ENCODE measurements around the gene CHD5. TPM values are rescaled to one million over a fixed set of nuclear protein-coding genes. Genes with fewer than 3 reads are reported as not detected.

The CHD5 gene
- total RNA-seq, 1 donor from 2014 or later = 0.83 TPM

GRCh38 chr1:6134206-6134605, 45.9 kb downstream of the CHD5 start:
- DNase-seq (ENCODE audit: low spot score) = no peak

GRCh38 chr1:6133146-6133895, 46.8 kb downstream of the CHD5 start:
- DNase-seq (ENCODE audit: low spot score) = no peak

- DNase-seq (ENCODE audit: low spot score) = no peak
These were observed 48.6 kb downstream of the CHD5 start for GRCh38 chr1:6131561-6131960.

GRCh38 chr1:6130596-6130995, 49.5 kb downstream of the CHD5 start:
- DNase-seq (ENCODE audit: low spot score) = no peak

- DNase-seq (ENCODE audit: low spot score) = no peak
These were observed 50.1 kb downstream of the CHD5 start for GRCh38 chr1:6130036-6130435.

GRCh38 chr1:6129313-6129712, 50.8 kb downstream of the CHD5 start:
- no peak for DNase-seq (ENCODE audit: low spot score)

- DNase-seq (ENCODE audit: low spot score) = no peak
These were observed 51.6 kb downstream of the CHD5 start for GRCh38 chr1:6128276-6129081.

GRCh38 chr1:6127587-6128163, 52.4 kb downstream of the CHD5 start:
- peak; percentile 87 for DNase-seq (ENCODE audit: low spot score)

GRCh38 chr1:6126521-6127067, 53.5 kb downstream of the CHD5 start:
- DNase-seq (ENCODE audit: low spot score) = no peak

GRCh38 chr1:6126028-6126427, 54.1 kb downstream of the CHD5 start:
- DNase-seq (ENCODE audit: low spot score) = no peak

- DNase-seq (ENCODE audit: low spot score) = no peak
These were observed 54.8 kb downstream of the CHD5 start for GRCh38 chr1:6125366-6125765.

GRCh38 chr1:6124746-6125365, 55.3 kb downstream of the CHD5 start:
- DNase-seq (ENCODE audit: low spot score) = no peak

- DNase-seq (ENCODE audit: low spot score) = no peak
These were observed 55.8 kb downstream of the CHD5 start for GRCh38 chr1:6124341-6124740.

- DNase-seq (ENCODE audit: low spot score) = no peak
These were observed 56.3 kb downstream of the CHD5 start for GRCh38 chr1:6123816-6124215.

GRCh38 chr1:6123083-6123482, 57.0 kb downstream of the CHD5 start:
- no peak for DNase-seq (ENCODE audit: low spot score)

- DNase-seq (ENCODE audit: low spot score) = no peak
These were observed 58.3 kb downstream of the CHD5 start for GRCh38 chr1:6121651-6122370.

- DNase-seq (ENCODE audit: low spot score) = no peak
These were observed 59.1 kb downstream of the CHD5 start for GRCh38 chr1:6121021-6121421.

GRCh38 chr1:6118415-6118814, 61.7 kb downstream of the CHD5 start:
- DNase-seq (ENCODE audit: low spot score) = no peak

- no peak for DNase-seq (ENCODE audit: low spot score)
These were observed 62.5 kb downstream of the CHD5 start for GRCh38 chr1:6117624-6118023.

- DNase-seq (ENCODE audit: low spot score) = no peak
These were observed 63.1 kb downstream of the CHD5 start for GRCh38 chr1:6117064-6117463.

- DNase-seq (ENCODE audit: low spot score) = no peak
These were observed 64.0 kb downstream of the CHD5 start for GRCh38 chr1:6116137-6116536.
